T follicular helper cell (primary cell): Measurements from ENCODE around the gene IFNL4.
"Not testable (repeated sequence)": the region's sequence is repeated elsewhere in the genome, so short reads cannot be mapped to it uniquely, and the experiment has no call there.

Experiments used
- DNase-seq: peaks from one replicate; pipeline ENCODE4 v3.0.0-alpha.2; 2020; ENCODE audit warnings: low read depth

Gene IFNL4

DNA sequence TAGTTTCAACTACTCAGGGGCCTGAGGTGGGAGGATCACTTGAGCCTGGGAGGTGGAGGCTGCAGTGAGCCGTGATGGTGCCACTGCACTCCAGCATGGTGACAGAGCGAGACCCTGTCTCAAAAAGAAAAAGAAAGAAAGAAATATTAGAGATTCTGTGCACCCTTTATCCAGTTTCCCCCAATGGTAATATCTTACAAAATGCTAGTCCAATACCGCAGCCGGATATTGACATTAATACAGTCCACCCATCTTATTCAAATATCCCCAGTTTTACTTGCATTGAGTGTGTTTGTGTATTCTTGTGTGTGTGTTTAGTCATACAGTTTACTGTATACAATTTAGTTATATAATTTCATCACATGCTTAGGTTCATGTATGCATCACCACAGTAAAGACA is 8.6 kb upstream of the IFNL4 start:
- DNase-seq: no peak

DNA sequence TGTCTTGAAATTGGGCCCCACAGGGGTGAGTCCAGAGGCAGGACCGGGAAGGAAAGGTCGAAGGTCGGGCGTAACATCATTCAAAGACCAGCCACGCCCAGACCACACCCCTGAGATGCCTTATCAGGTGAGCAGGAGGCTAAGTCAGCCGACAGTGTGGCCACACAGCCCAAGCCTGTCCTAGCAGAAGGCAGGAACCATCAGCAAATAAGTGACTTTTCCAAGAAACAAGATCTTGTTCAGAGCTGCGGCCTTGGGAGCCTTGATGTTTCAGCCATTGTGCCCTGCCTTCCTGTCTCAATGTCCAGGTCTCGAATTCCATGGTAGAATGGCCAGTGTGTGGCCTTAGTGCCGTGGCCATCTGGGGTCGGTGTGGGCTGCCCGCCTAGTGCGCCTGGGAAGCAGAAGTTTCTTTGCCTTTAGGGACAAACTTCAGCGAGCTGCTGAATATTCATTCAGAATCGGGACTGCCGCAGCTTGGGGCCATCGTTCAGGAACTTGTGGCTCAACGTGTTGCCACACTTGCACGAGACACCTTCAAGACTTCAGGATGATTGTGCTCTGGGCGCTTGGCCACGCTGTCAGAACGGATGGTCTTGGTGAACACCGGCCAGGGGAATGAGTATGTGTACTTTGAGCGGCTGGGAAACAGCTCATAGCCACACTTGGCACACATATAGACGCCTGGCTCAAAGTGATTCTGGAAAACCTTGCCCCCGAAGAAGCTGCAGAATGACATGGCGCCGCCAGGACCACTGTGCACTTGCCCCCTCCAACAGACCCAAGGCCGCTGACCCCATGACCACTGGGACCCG is 6.1 kb upstream of the IFNL4 start:
- no peak for DNase-seq

DNA sequence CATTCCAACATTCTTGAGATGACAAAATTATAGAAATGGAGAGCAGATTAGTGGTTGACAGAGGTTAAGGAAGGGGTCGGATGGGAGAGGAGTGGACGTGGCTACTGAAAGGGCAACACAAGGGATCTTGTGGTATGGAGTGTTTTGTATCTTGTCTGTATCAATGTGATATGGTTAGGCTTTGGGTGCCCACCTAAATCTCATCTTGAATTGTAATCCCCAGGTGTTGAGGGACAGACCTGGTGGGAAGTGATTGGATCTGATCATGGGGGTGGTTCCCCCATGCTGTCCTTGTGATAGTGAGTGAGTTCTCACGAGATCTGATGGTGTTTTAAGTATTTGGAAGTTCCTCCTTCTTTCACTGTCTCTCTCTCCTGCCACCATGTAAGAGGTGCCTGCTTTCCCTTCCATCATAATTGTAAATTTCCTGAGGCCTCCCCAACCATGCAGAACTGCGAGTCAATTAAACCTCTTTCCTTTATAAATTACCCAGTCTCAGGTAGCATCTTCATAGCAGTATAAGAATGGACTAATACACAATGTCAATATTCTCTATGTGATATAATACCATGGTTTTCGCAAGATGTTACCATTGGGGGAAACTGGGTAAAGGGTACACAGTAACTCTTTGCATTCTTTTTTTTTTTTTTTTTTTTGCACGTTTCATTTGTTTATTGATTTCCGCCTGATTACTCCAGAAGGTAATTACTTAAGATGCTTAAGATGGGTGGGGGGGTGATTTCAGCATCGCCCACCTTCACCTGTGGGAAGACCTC is 4.9 kb upstream of the IFNL4 start:
- DNase-seq: no peak

DNA sequence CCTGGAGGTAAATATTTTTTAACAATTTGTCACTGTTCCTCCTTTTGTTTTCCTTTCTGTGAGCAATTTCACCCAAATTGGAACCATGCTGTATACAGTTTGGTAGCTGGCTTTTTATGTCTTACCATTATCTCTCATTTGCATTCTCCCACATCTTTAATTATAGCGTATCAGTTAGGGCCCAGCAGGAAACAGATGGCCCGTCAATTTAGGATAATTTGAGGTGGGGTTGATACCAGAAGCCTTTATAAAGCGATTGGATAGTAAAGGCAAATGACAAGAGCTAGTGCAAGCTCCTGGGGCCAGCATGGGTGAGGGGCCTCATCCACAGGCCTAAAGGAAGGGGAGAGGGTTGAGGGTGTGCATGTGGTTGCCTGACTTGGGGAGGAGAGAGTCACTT is 3.8 kb upstream of the IFNL4 start:
- no peak for DNase-seq

DNA sequence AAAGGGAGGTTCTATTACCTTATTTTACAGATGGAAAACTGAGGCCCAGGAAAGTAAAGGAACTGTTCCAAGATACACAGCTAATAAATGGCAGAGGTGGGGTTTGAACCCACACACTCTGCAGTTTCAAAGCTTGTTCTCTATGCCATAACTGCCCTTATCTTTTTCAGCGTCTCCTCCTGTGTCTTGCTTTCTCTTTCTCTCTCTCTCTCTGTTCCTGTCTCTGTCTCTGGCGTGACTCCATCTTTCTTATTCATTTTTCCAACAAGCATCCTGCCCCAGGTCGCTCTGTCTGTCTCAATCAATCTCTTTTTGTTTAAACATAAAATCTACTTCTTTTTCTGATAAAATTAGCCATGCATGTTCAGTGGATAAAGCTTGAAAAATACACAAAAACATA is 3.2 kb upstream of the IFNL4 start:
- no peak for DNase-seq

DNA sequence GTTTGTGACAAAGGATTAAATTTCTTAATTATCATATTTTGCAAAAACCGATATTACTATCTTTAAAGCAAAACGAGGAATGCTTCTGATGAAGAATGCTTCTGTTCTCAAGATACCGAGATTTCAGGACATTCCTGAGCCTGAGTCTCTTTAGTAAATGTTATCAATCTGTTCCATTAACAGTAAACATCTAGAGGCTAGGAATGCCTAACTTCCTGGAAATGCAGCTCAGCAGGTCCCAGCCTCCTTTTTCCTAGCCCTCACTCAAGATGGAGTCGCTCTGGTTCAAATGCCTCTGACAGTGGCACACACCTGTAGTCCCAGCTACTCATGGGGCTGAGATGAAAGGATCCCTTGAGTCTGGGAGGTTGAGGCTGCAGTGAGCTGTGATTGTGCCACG is 2.4 kb upstream of the IFNL4 start:
- no peak for DNase-seq

DNA sequence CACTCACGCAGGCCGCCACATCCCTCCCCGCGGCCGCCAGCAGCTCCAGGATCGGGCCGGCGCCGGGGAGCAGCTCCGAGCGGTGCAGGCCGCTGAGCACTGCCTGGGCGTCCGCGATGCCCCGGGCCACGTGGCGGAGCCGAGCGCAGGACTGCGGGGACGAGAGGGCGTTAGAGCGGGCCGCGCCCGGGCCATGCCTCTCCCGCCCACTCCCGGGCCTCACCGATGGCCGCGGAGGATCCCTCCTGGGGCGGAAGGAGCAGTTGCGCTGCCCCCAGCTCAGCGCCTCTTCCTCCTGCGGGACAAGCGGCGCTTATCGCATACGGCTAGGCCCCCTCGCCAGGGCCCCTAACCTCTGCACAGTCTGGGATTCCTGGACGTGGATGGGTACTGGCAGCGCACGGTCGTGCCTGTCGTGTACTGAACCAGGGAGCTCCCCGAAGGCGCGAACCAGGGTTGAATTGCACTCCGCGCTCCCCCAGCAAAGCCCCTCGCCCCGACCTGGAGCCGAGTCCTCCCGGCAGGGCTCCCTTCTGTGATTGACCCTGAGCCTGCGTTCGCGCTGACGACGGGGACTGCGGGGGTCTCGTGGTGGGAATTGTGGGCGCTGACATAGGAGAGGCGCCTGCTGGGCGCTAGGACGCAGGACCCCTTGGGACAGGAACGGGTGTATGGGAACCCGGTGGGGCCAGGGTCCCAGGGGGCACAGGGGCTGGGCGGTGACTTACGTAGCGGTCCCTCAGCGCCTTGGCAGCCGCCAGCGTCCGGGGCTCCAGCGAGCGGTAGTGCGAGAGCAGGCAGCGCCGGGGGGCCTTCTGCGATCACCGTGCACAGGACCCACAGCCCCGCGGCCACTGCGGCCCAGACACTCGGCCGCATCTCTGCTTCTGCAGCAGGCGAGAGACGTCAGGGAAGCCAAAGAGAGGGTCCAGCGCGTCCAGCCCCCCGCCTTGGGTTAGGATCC is 673 bp downstream of the IFNL4 start:
- DNase-seq: no peak

DNA sequence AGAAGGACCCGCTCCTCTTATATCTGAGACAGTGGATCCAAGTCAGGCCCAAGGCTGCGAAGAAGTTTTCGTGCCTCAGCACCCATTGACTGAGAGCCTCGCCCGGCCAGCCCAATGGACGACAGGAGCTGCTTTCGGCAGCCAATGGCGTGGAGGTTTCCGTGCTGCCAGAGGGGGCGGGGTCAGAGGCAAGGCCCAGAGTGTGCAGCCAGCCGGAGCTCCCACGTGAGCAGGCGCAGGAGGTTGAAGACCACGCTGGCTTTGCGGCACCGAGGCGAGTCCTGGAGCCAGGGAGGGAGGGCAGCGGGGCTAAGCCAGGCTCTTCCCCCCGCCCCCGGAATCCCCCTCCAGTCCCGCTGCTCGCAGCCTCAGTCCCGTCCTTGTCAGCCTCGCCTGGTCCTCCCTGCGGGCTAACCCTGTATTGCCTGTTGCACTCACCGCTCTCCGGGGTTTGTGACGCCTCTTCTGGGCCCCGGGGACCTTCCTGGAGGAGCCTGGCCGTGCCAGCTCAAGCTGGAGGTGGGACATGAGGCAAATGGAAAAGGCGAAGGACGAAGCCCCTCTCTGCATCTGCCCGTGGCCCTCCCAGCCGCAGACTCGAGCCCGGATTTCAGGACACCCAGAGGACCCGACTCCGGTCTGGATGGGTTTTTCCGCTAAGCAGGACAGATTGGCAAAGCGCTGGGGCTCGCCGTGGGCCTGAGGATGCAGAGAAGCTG is 1.5 kb downstream of the IFNL4 start:
- DNase-seq: peak; percentile 14

DNA sequence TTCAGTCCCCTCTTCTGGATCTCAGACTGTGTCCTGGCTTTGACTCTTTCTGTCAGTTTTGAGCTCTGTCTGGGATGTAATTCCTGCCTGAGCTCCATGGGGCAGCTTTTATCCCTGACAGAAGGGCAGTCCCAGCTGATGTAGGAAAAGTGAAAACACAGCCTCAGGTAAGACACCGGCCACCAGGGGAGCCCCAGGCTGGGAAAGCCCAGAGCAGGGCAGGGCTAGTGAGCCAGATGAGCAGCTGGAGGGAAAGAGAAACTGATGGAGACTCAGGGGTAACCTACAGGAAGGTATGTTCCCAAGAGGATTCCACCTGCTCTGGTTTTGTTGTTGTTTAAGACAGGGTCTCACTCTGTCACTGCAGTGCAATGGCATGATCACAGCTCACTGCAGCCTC is 3.5 kb downstream of the IFNL4 start:
- not testable (repeated sequence) for DNase-seq

DNA sequence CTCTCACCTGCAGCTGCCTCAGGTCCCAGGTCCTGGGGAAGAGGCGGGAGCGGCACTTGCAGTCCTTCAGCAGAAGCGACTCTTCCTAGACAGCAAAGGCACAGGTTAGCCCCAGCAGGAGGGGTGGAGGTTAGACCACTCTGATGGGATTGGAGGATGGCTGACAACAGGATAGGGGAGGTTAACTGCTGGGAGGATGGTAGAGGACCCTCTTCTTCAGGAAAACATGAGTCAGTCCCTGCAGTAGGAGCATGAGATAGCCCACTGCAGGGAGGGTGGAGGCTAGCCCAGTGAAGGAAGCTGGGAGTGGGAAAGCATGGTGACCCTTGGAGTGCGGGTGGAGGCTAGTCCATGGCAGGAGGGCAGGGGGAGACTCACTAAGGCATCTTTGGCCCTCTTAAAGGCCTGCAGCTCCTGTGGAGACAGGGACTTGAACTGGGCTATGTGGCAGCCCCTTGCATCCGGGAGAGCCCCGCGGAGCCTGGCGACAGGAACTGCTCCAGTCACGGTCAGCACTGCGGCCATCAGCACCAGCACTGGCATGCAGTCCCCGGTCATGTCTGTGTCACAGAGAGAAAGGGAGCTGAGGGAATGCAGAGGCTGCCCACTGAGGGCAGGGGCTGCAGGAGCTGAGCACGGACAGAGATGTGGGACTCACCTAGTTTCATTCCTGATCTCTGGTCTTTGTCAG is 4.1 kb downstream of the IFNL4 start, which contains the start of gene IFNL3:
IFNL3 (minus strand) TSS at position 597 of the 691 bp plus-strand sequence; CDS start at position 558, 39 bp downstream.
- DNase-seq: not testable (repeated sequence)

DNA sequence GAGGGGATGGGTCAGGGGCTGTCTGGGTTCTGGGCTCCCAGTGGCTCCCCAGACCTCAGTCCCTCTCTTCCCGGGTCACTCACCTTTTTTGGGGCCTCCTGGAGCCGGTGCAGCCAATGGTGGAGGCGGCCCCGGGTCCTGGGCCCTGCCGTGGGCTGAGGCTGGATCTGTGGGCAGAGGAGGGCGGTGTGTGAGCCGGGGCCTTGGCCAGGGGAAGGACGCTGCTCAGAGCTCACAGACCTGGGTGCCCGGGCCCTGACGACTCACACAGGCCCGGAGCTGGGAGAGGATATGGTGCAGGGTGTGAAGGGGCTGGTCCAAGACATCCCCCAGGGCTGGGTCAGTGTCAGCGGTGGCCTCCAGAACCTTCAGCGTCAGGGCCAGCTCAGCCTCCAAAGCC is 4.9 kb downstream of the IFNL4 start:
- DNase-seq: not testable (repeated sequence)

DNA sequence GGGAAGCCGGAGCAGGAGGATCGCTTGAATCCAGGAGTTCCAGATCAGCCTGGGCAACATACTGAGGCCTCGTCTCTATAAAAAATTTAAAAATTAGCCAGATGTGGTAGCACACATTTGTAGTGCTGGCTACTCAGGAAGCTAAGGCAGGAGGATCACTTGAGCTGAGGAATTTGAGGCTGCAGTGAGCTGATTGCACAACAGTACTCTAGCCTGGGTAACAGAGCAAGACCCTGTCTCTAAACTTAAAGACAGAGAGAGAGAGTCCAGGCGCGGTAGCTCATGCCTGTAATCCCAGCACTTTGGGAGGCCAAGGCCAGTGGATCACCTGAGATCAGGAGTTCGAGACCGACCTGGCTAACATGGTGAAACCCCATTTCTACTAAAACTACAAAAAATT is 8.2 kb downstream of the IFNL4 start:
- no peak for DNase-seq

DNA sequence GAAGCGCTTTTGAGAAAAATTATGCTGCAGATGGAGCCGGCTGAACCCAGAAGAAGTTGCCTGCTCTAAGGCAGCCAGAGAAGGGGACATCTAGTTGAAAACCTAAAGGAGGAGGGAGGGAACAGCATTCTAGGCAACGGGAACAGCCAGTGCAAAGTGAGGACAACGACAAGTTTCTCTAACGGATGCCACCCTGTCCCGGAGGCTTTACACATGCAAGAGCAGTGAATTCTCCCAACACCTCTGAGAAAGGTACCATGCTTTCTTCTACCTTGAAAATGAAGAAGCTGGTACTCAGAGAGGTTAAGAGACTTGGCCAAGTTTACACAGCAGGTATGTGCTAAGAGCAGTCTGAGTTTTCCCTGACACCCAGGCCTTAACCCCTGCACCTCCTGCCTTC is 9.7 kb downstream of the IFNL4 start:
- no peak for DNase-seq

DNA sequence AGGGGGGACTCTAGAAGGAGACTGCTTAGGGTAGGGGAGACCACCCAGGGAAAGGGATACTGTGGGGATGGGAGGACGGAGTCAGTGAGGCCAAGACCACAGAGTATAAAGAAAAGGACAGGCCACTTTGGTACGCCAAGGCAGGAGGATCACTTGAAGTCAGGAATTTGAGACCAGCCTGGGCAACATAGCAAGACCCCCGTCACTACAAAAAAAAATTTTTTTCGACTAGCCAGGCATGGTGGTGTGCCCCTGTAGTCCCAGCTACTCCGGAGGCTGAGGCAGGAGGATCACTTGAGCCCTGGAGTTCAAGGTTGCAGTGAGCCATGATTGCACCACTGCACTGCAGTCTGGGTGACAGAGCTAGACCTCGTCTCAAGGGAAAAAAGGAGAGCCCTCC is 10.4 kb downstream of the IFNL4 start:
- DNase-seq: no peak

DNA sequence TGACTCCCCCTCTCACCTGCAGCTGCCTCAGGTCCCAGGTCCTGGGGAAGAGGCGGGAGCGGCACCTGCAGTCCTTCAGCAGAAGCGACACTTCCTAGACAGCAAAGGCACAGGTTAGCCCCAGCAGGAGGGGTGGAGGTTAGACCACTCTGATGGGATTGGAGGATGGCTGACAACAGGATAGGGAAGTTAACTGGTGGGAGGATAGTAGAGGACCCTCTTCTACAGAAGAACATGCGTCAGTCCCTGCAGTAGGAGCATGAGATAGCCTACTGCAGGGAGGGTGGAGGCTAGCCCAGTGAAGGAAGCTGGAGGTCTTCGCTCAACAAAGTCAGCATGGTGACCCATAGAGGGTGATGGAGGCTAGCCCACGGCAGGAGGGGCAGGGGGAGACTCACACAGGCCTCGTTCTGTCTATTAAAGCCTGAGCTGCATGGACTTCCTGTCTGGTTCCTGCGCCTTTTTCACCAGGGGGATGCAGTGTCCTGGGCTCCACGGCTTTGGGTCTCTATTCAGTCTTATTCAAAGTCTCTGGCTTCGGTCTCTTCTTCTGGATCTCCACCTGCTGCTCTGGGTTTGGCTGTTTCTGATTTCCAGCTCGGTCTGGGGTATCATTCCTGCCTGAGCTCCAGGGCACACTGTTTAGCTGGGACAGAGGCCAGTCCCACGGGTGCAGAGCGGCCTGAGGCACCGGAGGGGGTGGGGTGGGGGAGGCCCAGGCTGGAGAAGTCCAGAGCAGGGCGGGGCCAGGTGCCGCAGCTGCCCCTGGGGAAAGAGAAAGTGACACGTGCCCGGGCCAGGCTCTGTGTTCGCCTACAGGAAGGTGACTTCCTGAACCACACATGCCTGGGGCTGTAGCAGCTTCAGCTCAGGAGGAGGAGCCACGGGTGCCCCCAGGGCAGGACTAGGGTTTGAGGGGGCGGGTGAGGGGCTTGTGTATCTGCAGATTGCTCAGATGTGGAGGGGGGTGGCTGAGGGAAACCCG is 11.2 kb downstream of the IFNL4 start:
- no peak for DNase-seq

DNA sequence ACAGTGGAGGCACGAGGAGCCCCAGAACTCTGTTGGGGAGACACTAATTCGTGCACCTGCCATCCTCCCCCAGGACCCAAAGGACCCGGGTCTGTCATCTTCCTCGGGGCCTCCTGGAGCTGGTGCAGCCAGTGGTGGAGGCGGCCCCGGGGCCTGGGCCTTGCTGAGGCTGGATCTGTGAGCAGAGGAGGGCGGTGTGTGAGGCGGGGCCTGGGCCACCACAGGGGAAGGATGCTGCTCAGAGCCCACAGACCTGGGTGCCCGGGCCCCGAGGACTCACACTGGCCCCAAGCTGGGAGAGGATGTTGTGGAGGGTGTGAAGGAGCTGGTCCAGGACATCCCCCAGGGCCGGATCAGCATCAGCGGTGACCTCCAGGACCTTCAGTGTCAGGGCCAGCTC is 12.1 kb downstream of the IFNL4 start:
- DNase-seq: no peak

DNA sequence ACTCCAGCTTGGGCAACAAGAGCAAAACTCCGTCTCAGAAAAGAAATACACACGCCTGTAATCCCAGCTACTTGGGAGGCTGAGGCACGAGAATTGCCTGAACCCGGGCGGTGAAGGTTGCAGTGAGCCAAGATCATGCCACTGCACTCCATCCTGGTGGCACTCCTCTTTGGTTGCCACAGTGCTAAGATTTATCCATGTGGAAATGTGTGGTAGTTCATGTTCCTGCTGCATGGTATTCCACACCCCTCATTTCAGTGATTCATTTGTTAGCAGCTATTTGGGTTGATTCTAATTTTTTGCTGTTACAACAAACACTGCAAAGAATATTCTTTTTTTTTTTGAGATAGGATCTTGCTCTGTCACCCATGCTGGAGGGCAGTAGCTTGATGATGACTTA is 15.9 kb downstream of the IFNL4 start:
- DNase-seq: no peak

DNA sequence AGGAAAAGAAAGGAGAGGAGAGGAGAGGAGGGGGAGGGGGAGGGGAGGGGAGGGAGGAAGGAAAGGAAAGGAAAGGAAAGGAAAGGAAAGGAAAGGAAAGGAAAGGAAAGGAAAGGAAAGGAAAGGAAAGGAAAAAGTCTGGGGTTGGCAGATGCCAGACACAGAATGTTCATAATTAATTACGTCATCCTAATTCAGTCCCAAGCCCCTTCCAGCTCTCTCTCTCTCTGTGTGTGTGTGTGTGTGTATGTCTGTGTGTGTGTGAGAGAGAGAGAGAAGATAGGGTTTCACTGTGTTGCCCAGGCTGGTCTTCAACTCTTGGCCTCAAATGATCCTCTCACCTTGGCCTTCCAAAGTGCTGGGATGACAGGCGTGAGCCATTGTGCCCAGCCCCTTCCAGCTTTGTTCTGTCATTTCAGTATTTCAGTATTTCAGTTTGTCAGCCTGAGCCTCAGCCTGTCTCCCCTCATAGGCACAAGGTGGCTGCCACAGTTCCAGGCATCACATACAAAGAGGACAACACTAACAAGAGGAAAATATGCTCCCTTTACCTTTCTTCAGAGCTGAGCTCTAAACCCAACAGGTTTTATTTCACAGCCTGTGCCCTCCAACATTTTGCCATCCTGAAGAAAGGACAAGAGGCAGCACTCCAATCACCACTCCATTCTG is 18.4 kb downstream of the IFNL4 start:
- no peak for DNase-seq

DNA sequence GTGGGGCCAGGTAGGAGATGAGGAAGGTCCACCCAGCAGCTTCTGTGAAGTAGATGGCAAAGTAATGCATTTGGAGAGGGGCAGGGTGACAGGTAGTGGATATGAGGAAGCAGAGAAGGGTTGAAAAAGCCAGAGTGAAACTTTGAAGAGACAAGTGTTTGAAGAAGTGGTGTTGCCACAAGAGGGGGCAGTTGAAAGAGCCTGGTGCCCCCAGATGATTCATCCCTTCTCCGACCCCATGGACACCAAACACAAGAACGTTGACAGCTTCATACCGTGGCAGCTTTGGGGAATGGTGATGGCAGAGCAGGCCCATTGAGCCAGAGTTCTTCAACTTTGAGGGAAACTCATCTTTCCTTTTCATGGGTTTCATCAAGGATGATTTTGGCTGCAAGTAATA is 23.7 kb downstream of the IFNL4 start:
- DNase-seq: no peak
